ENCODE measurements around the gene GTPBP4. TPM values are rescaled to one million over a fixed set of nuclear protein-coding genes. Genes with fewer than 3 reads are reported as not detected.

The GTPBP4 gene
- total RNA-seq, 1 experiment from 2014 or later = 142 TPM

DNA sequence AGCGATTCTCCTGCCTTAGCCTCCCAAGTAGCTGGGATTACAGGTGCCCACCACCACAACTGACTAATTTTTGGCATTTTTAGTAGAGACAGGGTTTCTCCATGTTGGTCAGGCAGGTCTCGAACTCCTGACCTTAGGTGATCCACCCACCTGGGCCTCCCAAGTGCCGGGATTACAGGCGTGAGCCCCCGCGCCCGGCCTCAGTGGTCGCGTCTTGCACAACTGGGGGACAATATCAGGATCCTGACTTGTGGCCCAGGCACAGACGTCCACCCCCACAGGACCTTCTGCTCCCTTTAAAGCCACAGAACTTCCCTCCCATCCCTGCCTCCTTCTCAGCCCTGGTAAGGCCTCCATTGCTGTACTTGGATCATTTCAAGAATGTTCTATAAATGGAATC lies 39.9 kb upstream of the GTPBP4 start:
- CTCF ChIA-PET = no interaction called here
- TF ChIP-seq, protein P1, sequence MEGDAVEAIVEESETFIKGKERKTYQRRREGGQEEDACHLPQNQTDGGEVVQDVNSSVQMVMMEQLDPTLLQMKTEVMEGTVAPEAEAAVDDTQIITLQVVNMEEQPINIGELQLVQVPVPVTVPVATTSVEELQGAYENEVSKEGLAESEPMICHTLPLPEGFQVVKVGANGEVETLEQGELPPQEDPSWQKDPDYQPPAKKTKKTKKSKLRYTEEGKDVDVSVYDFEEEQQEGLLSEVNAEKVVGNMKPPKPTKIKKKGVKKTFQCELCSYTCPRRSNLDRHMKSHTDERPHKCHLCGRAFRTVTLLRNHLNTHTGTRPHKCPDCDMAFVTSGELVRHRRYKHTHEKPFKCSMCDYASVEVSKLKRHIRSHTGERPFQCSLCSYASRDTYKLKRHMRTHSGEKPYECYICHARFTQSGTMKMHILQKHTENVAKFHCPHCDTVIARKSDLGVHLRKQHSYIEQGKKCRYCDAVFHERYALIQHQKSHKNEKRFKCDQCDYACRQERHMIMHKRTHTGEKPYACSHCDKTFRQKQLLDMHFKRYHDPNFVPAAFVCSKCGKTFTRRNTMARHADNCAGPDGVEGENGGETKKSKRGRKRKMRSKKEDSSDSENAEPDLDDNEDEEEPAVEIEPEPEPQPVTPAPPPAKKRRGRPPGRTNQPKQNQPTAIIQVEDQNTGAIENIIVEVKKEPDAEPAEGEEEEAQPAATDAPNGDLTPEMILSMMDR (IDR thresholded peaks at IDR 0.05; ENCODE audit: unreplicated experiment) = no peak
- Mint-ChIP-seq H3K36me3 (ENCODE audit: insufficient read depth, unreplicated experiment) (no peaks in the 10 kb centered on the region), H3K27ac (ENCODE audit: low read depth, unreplicated experiment) (no peak overlapping the region), H3K4me1 (ENCODE audit: insufficient read depth, unreplicated experiment) (no peaks in the 10 kb centered on the region), H3K27me3 (ENCODE audit: insufficient read depth, unreplicated experiment) (peaks cover 29% of the 10 kb centered on the region), H3K9me3 (ENCODE audit: unreplicated experiment) (no peaks in the 10 kb centered on the region), H3K4me3 (ENCODE audit: unreplicated experiment) (no peak overlapping the region)
- no TSS peak for BruUV-seq (replicated peaks)
- DNase-seq (ENCODE audit: unreplicated experiment) = no peak
- intact Hi-C loops (cut with micrococcal nuclease) = no loop called here
- POLR2A ChIA-PET = no interaction called here

DNA sequence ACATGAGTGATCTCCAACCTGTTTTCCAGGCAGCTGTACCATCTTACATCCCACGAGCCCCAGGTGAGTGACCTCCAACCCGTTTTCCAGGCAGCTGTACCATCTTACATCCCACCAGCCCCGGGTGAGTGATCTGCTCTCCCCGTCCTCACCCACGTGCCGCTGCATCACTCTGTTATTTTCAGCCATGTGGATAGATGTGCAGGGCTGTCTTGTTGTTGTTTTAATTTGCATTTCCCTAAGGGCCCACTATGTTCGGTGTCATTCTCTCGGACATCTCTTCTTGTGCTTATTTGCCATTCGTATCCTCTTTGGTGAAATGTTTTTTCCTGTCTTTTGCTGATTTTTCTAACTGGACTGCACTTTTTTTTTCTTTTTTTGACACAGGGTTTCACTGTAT lies 38.8 kb upstream of the GTPBP4 start:
- Mint-ChIP-seq H3K27ac (ENCODE audit: low read depth, unreplicated experiment) (no peak overlapping the region), H3K4me3 (ENCODE audit: unreplicated experiment) (no peak overlapping the region), H3K9me3 (ENCODE audit: unreplicated experiment) (no peaks in the 10 kb centered on the region), H3K27me3 (ENCODE audit: insufficient read depth, unreplicated experiment) (peaks cover 40% of the 10 kb centered on the region), H3K4me1 (ENCODE audit: insufficient read depth, unreplicated experiment) (no peaks in the 10 kb centered on the region), H3K36me3 (ENCODE audit: insufficient read depth, unreplicated experiment) (no peaks in the 10 kb centered on the region)
- ChIA-PET POLR2A (interaction anchor here (2.0 kb wide), 1 partner anchor 18 kb away, joined by 7 read pairs; the partner anchor contains the start of gene LARP4B), CTCF (no interaction called here)
- BruUV-seq (replicated peaks) = no TSS peak
- intact Hi-C loops (cut with micrococcal nuclease) = no loop called here
- TF ChIP-seq, protein P1 (IDR thresholded peaks at IDR 0.05; ENCODE audit: unreplicated experiment) = no peak
- no peak for DNase-seq (ENCODE audit: unreplicated experiment)

DNA sequence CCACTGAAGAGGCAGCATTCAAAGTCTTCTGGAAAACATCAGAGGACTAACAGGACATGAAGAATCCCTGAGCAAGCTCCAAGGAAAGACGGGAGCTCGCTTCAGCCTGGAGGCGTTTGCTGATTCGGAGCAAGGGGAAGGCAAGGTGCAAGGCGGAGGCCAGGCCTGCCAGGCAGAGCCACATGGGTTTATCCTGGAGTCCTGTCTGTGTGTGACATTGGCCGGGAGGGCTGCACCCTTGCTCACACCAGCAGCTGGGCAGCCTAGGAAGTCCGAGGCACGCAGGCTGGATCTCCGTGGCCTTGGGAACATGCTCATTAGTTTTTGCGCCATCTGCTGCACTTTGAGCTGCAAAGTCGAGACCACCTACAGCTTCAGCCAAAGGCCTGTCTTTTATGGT lies 34.4 kb upstream of the GTPBP4 start:
- ChIA-PET CTCF (no interaction called here), POLR2A (no interaction called here)

DNA sequence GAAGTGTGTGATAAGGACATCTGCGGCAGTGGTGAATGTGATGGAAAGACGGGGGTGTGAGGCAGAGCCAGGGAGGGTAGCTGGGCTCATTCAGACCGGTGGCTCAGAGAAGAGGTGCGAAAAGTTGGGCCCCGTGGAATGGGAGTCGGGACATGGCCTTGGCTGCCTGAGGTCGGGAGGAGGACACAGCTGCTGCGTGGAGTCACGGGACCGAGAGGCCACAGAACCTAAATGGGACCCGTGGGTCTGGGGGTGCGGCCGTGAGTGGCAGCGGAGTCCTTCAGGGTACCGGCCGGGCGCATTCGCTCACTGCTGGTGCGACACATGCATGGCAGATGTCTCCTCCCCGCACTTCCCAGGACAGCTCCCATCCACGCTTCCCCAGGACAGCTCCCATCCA lies 33.8 kb upstream of the GTPBP4 start:
- no peak for DNase-seq (ENCODE audit: unreplicated experiment)
- Mint-ChIP-seq H3K36me3 (ENCODE audit: insufficient read depth, unreplicated experiment) (no peaks in the 10 kb centered on the region), H3K4me3 (ENCODE audit: unreplicated experiment) (no peak overlapping the region), H3K27me3 (ENCODE audit: insufficient read depth, unreplicated experiment) (peaks cover 38% of the 10 kb centered on the region), H3K4me1 (ENCODE audit: insufficient read depth, unreplicated experiment) (no peaks in the 10 kb centered on the region), H3K27ac (ENCODE audit: low read depth, unreplicated experiment) (no peak overlapping the region), H3K9me3 (ENCODE audit: unreplicated experiment) (no peaks in the 10 kb centered on the region)
- CTCF ChIA-PET = no interaction called here
- intact Hi-C loops (cut with micrococcal nuclease) = no loop called here
- TF ChIP-seq, protein P1 (IDR thresholded peaks at IDR 0.05; ENCODE audit: unreplicated experiment) = no peak
- no TSS peak for BruUV-seq (replicated peaks)
- POLR2A ChIA-PET = no interaction called here

More for the DNA sequence above, 34.4 kb upstream of the GTPBP4 start:
- Mint-ChIP-seq H3K9me3 (ENCODE audit: unreplicated experiment) (no peaks in the 10 kb centered on the region), H3K4me3 (ENCODE audit: unreplicated experiment) (no peak overlapping the region), H3K27me3 (ENCODE audit: insufficient read depth, unreplicated experiment) (peaks cover 43% of the 10 kb centered on the region), H3K27ac (ENCODE audit: low read depth, unreplicated experiment) (no peak overlapping the region), H3K4me1 (ENCODE audit: insufficient read depth, unreplicated experiment) (no peaks in the 10 kb centered on the region), H3K36me3 (ENCODE audit: insufficient read depth, unreplicated experiment) (no peaks in the 10 kb centered on the region)
- no peak for DNase-seq (ENCODE audit: unreplicated experiment)
- intact Hi-C loops (cut with micrococcal nuclease) = no loop called here
- TF ChIP-seq, protein P1 (IDR thresholded peaks at IDR 0.05; ENCODE audit: unreplicated experiment) = no peak
- no TSS peak for BruUV-seq (replicated peaks)
